OCI-LY7 (cell line): ENCODE measurements around the gene CFAP77. TPM values are rescaled to one million over a fixed set of nuclear protein-coding genes. Genes with fewer than 3 reads are reported as not detected.

ENCODE experiments used
- BruUV-seq: library from RNA; stranded (reverse); fragments of 400-500 nt; replicated peaks from 2 replicates; lab custom pipeline; 2021; lab: Mats Ljungman, UMichigan
- CTCF ChIA-PET: fragments of 300-600 bp; sonication (Branson Sonifier 250); formaldehyde crosslinking; loops from one replicate; lab custom pipeline; 2022; ENCODE audit warnings: antibody characterized with exemption; ENCODE audit not compliant: unreplicated experiment; lab: Charles Lee
- POLR2A ChIA-PET: fragments of 300-600 bp; sonication (Branson Sonifier 250); formaldehyde crosslinking; loops from one replicate; lab custom pipeline; 2022; ENCODE audit warnings: antibody characterized with exemption; lab: Charles Lee
- DNase-seq: peaks from one replicate; pipeline ENCODE4 v3.0.0-alpha.2; 2015; ENCODE audit warnings: low spot score
- H2AFZ ChIP-seq: fragments of 200-600 bp; sonication (generic), shearing (Covaris generic); 2 replicates; pipeline ENCODE4 v1.6.1; 2014; ENCODE audit warnings: mild to moderate bottlenecking, antibody characterized with exemption, low read length, moderate library complexity
- H3K27ac ChIP-seq: fragments of 200-600 bp; sonication (generic); 2 replicates; pipeline ENCODE4 v1.5.1; 2014; ENCODE audit warnings: mixed run types, low read depth, mild to moderate bottlenecking, moderate library complexity, low read length, inconsistent platforms; ENCODE audit not compliant: poor library complexity, severe bottlenecking
- H3K36me3 ChIP-seq: fragments of 200-600 bp; sonication (generic); 2 replicates; pipeline ENCODE4 v1.6.1; 2014; ENCODE audit warnings: mild to moderate bottlenecking, antibody characterized with exemption, low read length, moderate library complexity, mixed read lengths; ENCODE audit not compliant: insufficient read depth
- H3K4me1 ChIP-seq: fragments of 200-600 bp; sonication (generic); 2 replicates; pipeline ENCODE4 v1.5.1; 2014; ENCODE audit warnings: mild to moderate bottlenecking, low read length; ENCODE audit not compliant: insufficient read depth, poor library complexity, severe bottlenecking
- H3K4me2 ChIP-seq: fragments of 200-600 bp; sonication (generic); 2 replicates; pipeline ENCODE4 v1.6.1; 2014; ENCODE audit warnings: mild to moderate bottlenecking, low read length
- H3K4me3 ChIP-seq: fragments of 200-600 bp; sonication (generic); 2 replicates; pipeline ENCODE4 v1.5.1; 2014; ENCODE audit warnings: mild to moderate bottlenecking, low read depth, low read length; ENCODE audit not compliant: poor library complexity, severe bottlenecking
- H3K79me2 ChIP-seq: fragments of 200-600 bp; sonication (generic); 2 replicates; pipeline ENCODE4 v1.6.1; 2016; ENCODE audit warnings: low read depth, mild to moderate bottlenecking, low read length, moderate library complexity, mixed read lengths; ENCODE audit not compliant: insufficient read depth
- H3K9me2 ChIP-seq: fragments of 200-600 bp; sonication (generic); 2 replicates; pipeline ENCODE4 v1.6.1; 2016; ENCODE audit warnings: mild to moderate bottlenecking, low read length, mixed read lengths; ENCODE audit not compliant: insufficient read depth
- H3K9me3 ChIP-seq: fragments of 200-600 bp; sonication (generic); 2 replicates; pipeline ENCODE4 v1.6.1; 2014; ENCODE audit warnings: mild to moderate bottlenecking, mixed run types, low read length, mixed read lengths
- H4K20me1 ChIP-seq: fragments of 200-600 bp; sonication (generic); 2 replicates; pipeline ENCODE4 v1.6.1; 2014; ENCODE audit warnings: mild to moderate bottlenecking, antibody characterized with exemption, low read length, moderate library complexity, mixed read lengths; ENCODE audit not compliant: insufficient read depth
- EZH2phosphoT487 ChIP-seq: fragments of 200-600 bp; sonication (generic); IDR thresholded peaks from 2 replicates; pipeline ENCODE4 v1.6.1; 2018; ENCODE audit warnings: low read depth, borderline replicate concordance, mild to moderate bottlenecking, mixed run types, antibody characterized with exemption, low read length, moderate library complexity, mixed read lengths
- intact Hi-C: fragments of 100-400 bp; cut with micrococcal nuclease; formaldehyde crosslinking; loops from one replicate; pipeline ENCODE4 v1.10.0; 2022; ENCODE audit not compliant: unreplicated experiment
- total RNA-seq, 2 experiments: library from RNA; depleted of rRNA in 1 of 2; stranded (reverse); fragments of >200 nt in 1 of 2; shearing (Covaris generic) in 1 of 2; gene quantifications; 2 replicates each; pipeline ENCODE4 v1.2.3, GENCODE V29; 2014 to 2022
- TF ChIP-seq, protein P1 (sequence below): fragments of 200-600 bp; sonication (generic); conservative IDR thresholded peaks from 2 replicates; pipeline ENCODE4 v1.5.1; 2014; ENCODE audit warnings: mild to moderate bottlenecking, antibody characterized with exemption, low read length, moderate library complexity, mixed read lengths

Gene CFAP77
- total RNA-seq, 2 experiments from 2014 or later, result not detected

DNA sequence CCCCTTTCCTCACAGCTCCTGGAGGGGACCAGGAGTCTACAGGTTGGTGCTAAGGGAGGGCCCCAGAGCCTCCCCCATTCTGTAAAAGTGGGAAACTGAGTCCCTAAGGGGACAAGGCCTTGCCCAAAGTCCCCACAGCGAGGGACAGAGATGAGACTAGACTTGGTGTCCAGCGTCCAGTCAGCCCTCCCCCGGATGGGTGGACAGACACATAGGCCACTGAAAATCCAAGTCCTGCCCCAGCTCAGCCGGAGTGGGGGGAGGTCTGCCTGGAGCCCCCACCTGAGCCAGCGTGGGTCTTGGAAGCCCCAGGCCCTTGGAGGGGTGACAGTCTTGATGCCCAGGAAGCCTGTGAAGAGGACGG lies 177.6 kb downstream of the CFAP77 start:
- Histone ChIP-seq H3K36me3 (no peaks in the 10 kb centered on the region), H3K9me2 (no peaks in the 10 kb centered on the region), H2AFZ (no peak overlapping the region), H3K27ac (no peak overlapping the region), H3K4me3 (no peak overlapping the region), H3K4me1 (no peaks in the 10 kb centered on the region), H3K79me2 (no peaks in the 10 kb centered on the region), H3K4me2 (no peak overlapping the region), H4K20me1 (no peaks in the 10 kb centered on the region), H3K9me3 (no peaks in the 10 kb centered on the region)
- DNase-seq, result no peak
- ChIA-PET POLR2A (no interaction called here), CTCF (no interaction called here)
- intact Hi-C loops, result no loop called here
- no peak for TF ChIP-seq EZH2phosphoT487
- no TSS peak for BruUV-seq

DNA sequence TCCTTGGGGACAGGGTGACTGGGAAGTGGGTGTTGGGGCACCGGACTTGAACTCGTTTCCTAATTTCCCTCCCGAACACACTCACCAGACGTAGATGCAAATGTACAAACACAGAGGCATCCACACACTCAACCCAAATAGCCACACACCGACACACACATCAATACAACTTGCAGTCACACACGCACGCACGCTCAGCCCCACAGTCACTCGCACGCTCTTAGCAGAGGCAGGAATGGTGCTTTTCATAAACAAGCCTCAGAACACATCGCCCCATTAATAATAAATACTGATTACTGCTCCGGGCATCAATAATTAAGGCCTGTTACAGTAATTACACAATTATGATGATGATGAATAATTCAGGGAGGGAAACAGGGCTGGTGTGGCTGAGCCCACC lies 178.1 kb downstream of the CFAP77 start:
- Histone ChIP-seq H3K4me3 (no peak overlapping the region), H2AFZ (no peak overlapping the region), H3K4me2 (no peak overlapping the region), H3K79me2 (no peaks in the 10 kb centered on the region), H3K9me3 (no peaks in the 10 kb centered on the region), H4K20me1 (no peaks in the 10 kb centered on the region), H3K36me3 (peaks cover 2% of the 10 kb centered on the region; the same call in 1 of the 2 replicates), H3K9me2 (no peaks in the 10 kb centered on the region), H3K4me1 (no peaks in the 10 kb centered on the region), H3K27ac (no peak overlapping the region)
- BruUV-seq, result no TSS peak
- ChIA-PET POLR2A (interaction anchor here (0.6 kb wide), 1 partner anchor 160 kb away, joined by 3 read pairs; no protein-coding TSS in a partner anchor), CTCF (no interaction called here)
- DNase-seq, result no peak
- no peak for TF ChIP-seq EZH2phosphoT487
- TF ChIP-seq, protein P1, sequence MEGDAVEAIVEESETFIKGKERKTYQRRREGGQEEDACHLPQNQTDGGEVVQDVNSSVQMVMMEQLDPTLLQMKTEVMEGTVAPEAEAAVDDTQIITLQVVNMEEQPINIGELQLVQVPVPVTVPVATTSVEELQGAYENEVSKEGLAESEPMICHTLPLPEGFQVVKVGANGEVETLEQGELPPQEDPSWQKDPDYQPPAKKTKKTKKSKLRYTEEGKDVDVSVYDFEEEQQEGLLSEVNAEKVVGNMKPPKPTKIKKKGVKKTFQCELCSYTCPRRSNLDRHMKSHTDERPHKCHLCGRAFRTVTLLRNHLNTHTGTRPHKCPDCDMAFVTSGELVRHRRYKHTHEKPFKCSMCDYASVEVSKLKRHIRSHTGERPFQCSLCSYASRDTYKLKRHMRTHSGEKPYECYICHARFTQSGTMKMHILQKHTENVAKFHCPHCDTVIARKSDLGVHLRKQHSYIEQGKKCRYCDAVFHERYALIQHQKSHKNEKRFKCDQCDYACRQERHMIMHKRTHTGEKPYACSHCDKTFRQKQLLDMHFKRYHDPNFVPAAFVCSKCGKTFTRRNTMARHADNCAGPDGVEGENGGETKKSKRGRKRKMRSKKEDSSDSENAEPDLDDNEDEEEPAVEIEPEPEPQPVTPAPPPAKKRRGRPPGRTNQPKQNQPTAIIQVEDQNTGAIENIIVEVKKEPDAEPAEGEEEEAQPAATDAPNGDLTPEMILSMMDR, result no peak
- intact Hi-C loops, result no loop called here

DNA sequence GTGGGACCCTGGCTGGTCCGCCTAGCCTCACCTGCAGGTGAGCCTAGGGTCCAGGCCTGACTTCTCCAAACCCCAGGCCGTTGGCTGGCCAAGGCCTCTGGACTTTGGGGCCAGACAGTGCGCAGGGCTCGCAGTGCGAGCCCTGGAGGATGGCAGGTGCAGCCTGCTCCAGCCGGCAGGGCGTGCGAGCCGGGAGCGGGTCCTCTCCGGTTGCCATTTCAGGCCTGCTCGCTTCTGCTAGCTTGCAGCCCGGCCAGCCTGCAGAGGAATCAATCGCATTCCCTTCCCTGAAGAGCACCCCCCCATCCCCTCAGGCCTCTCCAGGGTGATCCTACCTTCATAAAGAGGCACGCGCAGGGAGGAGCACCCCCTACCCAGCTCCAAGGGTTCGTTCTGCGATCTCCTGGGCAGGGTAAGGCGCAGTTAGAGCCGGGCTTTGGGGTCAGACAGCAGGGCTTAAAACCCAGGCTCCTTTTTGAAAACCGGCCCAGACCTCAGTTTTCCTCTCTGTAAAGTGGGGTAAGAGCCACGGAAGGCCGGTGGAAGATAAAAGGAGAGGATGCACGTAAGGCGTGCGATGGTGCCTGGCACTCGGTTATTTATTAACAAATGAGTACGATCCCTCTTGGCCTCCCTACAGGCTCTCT lies 178.6 kb downstream of the CFAP77 start:
- no peak for TF ChIP-seq EZH2phosphoT487
- TF ChIP-seq, protein P1, result no peak
- Histone ChIP-seq H2AFZ (no peak overlapping the region), H3K9me2 (no peaks in the 10 kb centered on the region), H3K36me3 (peaks cover 7% of the 10 kb centered on the region; the same call in 1 of the 2 replicates), H4K20me1 (no peaks in the 10 kb centered on the region), H3K4me3 (no peak overlapping the region), H3K4me1 (no peaks in the 10 kb centered on the region), H3K4me2 (no peak overlapping the region), H3K79me2 (no peaks in the 10 kb centered on the region), H3K9me3 (no peaks in the 10 kb centered on the region), H3K27ac (no peak overlapping the region)
- POLR2A ChIA-PET, result interaction anchor here (0.6 kb wide), 1 partner anchor 161 kb away, joined by 3 read pairs; no protein-coding TSS in a partner anchor
- no peak for DNase-seq
- intact Hi-C loops, result no loop called here
- BruUV-seq, result no TSS peak
- CTCF ChIA-PET, result no interaction called here
